HG03103 (cell line): ENCODE data around the gene FAM216A.
"Not testable (repeated sequence)": the region's sequence is repeated elsewhere in the genome, so short reads cannot be mapped to it uniquely, and the experiment has no call there.

Experiments
- ATAC-seq: cut with Tn5 transposase; IDR thresholded peaks from one replicate; pipeline ENCODE4 v1.9.1; 2021; ENCODE audit warnings: low read depth; ENCODE audit not compliant: unreplicated experiment

FAM216A gene, protein sequence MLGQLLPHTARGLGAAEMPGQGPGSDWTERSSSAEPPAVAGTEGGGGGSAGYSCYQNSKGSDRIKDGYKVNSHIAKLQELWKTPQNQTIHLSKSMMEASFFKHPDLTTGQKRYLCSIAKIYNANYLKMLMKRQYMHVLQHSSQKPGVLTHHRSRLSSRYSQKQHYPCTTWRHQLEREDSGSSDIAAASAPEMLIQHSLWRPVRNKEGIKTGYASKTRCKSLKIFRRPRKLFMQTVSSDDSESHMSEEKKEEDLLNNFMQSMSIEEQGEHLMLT

DNA sequence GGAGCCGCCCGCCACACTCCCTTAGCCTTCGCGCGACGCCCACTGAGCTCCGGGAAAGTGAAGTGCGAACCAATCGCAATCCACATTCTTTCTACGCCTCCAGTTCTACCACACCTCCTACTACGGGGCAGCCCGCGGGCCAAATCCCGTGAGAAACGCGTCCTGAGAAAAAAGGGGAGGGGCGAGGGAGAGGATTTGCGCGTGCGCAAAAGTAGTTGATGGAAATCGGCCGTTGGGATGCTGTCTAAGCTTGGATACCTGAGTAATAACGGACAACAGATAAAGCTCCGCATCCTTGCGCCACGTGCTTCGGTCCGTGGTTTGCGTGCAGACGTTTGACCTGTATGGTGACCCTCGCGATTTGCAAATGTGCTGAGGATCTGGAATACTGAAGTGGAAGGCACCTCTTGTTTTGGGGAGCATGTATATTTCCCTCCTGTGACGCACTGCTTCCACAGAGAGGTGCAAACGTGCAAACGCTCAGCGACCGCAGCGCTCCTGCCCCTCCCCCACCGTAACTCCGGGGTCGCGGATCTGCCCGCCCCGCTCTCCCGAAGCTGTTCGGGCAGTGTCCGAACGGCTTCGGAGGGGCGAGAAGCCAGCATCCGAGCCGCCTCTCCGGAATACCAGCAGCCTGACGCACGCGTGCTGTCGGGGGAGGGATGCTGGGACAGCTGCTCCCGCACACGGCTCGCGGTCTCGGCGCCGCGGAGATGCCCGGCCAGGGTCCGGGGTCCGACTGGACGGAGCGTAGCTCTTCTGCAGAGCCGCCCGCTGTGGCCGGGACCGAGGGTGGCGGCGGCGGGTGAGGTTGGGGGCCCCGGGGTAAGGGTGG lies at the start of gene FAM216A, which contains the start of gene GPN3:
Gene FAM216A (plus strand): TSS at position 632 of the 835 bp plus-strand sequence. CDS start 31 bp downstream, at position 663.
Gene GPN3 (minus strand): TSS at position 44 of the 835 bp plus-strand sequence. CDS start 54 bp downstream, outside the sequence.
- peak; percentile 71 for ATAC-seq

DNA sequence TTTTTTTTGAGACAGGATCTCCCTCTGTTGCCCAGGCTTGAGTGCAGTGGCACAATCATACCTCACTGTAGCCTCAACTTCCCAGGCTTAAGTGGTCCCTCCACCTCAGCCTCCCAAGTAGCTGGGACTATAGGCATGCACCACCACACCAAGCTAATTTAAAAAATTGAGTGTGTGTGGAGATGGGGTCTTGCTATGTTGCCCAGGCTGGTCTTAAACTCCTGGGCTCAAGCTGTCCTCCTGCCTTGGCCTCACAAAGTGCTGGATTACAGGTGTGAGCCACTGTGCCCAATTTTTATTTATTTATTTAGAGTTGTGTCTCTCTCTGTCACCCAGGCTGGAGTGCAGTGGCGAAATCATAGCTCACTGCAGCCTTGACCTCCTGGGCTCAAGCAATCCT lies 48.0 kb upstream of the FAM216A start:
- not testable (repeated sequence) for ATAC-seq

GRCh38 chr12:110421159-110421661 lies 47.4 kb upstream of the FAM216A start:
- no peak for ATAC-seq

DNA sequence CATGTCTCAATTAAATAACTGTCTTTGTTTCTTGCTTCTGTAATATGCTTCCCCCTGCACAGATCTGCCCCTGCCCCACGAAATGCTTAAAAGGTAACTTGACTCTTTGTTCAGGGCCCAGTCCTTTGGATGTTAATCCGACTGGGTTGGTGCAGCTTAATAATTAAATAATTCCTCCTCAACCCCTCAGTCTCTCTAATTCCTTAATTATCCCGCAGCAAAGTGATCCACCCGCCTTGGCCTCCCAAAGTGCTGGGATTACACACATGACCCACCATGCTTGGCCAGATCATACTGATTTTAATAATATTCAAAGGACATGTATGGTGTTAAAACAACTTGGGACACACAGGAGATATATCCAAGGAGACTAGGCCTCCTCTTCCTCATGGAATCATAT lies 46.9 kb upstream of the FAM216A start:
- no peak for ATAC-seq

DNA sequence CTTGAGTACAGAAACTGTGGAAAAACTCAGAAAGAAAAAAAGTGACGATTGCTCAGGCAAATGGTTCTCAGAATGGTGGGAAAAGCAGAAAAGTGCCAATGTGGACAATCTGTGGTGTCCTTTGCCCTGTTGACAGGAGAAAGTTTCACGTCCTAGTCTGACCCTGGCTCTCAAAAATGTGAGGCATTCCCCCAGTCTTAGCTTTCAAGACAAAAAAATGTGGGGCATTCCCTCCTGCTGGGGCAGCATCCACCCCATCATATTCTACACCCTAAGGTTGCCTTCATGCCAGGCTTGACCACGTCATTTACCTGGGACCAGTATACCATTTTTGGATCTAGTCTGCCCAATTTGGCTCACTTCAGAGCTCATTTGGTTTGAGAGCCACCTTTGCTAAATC lies 44.4 kb upstream of the FAM216A start:
- ATAC-seq = no peak

- ATAC-seq = no peak
These were observed 42.2 kb upstream of the FAM216A start for GRCh38 chr12:110426406-110426805.

DNA sequence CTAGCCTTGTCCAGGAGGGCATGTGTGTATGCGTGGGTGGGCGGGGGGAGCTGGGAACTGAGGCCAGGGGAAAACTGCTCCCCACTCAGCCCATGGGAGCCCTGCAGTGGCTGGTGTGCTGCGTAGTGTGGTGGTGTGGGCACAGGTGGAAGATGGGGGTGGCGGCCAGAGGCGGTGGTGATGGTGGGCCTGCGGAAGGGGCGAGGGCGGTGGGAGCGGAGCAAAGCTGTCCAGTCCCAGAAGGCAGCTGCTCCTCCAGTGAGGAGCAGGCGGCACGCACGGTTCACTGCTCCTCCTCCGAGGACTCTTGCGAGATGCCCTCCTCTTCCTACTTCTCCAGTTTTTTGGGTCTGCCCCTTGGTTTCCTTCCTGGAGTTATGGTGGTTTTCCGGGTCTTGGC lies 39.0 kb upstream of the FAM216A start:
- not testable (repeated sequence) for ATAC-seq

DNA sequence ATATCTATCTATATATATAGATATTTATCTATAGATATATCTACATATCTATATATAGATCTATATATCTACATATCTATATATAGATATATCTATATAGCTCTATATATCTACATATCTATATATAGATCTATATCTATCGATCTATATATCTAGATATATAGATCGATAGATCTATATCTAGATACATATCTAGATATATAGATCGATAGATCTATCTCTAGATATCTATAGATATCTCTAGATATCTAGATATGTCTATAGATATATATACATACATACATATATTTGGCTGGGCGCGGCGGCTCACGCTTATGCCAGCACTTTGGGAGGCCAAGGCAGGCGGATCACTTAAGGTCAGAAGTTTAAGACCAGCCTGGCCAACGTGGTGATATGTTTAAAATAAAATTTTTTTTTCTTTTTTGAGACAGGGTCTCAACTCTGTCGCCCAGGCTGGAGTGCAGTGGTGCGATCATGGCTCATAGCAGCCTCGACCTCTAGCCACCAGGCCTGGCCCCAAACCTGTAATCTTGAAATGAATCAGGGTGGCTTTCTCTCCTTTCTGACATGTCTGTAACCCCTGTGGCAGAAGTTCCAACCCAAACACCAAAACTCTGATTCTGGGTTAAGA lies 36.6 kb upstream of the FAM216A start:
- no peak for ATAC-seq

DNA sequence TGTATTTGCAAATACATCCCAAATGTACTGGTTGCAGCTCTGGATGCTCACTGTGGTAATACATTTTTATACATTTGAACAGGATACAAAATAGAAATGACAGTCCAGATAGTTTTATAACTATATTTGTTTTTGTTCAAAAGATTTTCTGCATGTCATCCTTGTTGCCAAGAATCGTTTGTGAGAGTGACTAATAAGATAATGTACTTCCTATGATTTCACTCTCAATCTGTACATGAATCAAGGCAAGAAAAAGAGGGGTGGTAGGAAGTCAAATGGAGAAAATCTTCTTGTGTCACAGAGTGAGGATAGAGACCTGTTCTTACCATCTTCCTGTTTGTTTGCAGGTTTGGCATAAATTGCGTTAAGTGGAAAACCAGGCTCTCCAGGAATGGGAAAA lies 32.4 kb upstream of the FAM216A start:
- ATAC-seq = no peak

DNA sequence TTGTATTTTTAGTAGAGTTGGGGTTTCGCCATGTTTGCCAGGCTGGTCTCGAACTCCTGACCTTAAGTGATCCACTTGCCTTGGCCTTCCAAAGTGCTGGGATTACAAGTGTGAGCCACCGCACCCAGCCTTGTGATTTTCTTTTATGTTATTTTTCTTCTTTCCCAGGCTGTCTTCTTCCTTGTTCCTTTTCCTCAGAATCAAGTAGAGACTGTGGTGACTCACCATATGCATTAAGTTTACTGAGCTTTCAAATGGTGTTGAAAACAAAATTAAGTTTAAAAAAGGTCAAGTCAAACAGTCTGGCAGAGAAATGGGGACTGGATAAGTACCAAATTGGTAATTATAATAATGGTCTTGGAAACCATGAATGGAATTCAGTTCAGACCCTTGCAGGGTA lies 24.2 kb upstream of the FAM216A start:
- ATAC-seq = no peak

DNA sequence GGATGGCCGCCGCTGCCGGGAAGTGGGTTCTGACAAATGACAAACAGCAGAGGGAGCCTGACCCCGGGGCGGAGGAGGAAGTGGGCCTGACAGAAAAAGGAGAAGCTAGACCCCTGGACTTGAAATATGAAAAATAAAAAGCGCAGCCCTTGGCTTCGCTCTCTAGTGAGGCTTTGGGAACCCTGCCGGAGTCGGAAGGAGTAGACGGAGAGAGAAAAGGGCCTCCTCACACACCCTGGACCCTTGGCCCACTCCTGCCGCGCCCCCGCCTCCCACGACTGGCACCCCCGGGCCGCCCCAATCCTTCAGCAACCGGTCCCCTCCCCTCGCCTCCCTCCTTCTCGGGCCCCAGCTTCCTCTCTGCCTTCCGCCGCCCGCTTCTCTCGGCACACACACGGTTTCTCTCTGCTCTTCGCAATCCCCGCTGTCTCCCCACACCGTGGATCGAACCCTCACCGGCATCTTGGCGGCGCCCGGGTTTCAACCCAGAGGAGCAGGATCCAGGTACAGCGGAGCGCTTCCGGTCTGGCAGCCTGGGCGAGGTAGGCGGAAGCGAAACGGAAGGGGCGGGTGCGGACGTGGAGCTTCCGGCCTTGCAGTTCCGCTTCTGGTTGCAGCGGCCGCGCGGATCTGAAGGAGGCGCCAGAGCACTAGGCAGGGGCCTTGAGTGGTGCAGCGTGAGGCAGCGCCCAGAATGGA lies 18.7 kb upstream of the FAM216A start, which contains the start of gene ARPC3:
Gene ARPC3 (minus strand): TSS at position 539 of the 699 bp plus-strand sequence. CDS start 77 bp downstream, at position 462.
- ATAC-seq = peak; percentile 83

GRCh38 chr12:110451263-110451662 lies 17.4 kb upstream of the FAM216A start:
- no peak for ATAC-seq

DNA sequence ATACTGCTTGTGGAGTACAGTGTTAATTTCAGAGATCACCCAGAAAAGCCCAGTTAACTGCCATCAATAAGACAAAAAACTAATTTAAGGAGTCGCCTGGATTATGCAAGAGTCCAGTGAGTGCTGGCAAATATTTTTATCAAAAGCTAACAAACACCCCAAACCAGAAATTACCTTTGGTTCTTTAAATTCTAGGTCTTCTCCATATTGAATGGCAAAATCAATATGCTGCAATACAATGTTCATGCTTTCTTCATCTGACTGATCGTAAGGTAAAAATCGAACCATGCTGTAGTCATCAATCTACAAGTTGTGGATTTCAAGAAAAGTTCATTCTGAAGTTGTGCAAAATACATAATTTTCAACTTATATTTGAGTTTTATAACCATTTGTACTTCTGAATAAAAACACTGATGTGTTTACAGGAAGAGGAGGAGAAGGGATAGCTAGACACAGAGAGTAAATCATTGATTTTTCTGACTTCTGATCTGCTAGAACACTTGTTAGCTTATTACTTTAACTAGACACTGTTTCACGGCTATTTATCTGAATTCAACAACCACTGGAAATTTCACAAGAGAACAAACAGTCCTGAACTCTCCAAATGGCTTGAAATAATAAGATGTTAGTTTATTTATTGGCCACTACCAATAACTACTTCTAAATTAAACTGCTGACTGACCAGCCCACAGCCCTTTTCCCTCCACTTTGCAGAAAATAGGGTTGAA lies 14.9 kb upstream of the FAM216A start:
- no peak for ATAC-seq

GRCh38 chr12:110458756-110459155 lies 9.9 kb upstream of the FAM216A start:
- no peak for ATAC-seq

GRCh38 chr12:110461189-110461588 lies 7.5 kb upstream of the FAM216A start:
- ATAC-seq = not testable (repeated sequence)

- ATAC-seq = no peak
These were observed 3.6 kb upstream of the FAM216A start for GRCh38 chr12:110465024-110465423.

DNA sequence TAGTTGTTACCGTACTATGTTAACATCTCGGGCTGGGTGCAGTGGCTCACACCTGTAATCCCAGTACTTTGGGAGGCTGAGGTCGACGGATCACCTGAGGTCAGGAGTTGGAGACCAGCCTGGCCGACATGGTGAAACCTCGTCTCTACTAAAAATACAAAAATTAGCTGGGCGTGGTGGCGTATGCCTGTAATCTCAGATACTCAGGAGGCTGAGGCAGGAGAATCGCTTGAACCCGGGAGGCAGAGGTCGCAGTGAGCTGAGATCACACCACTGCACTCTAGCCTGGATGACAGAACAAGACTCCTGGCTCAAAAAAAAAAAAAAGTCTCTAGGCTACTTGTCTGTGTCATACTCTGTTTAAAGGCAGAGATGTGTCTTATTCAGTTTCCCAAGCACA lies 2.9 kb upstream of the FAM216A start:
- ATAC-seq = not testable (repeated sequence)

GRCh38 chr12:110466791-110467190 lies 1.9 kb upstream of the FAM216A start:
- ATAC-seq = no peak

DNA sequence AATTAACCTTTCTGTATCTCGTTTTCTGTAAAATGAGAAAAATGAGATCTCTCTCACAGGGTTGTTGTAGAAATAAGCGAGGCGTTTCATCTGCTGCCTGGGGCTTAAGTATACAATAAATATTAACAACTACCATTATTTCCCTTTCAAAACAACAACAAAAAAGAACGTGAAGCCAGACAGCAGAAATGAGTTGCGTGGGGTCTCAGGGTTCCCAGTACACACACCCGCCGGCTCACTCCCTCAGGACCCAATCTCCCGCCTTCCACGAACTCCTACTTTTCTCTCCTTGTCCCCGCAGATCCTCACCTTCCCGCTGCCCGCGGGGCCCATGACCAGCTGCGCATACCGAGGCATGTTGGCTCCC lies 815 bp upstream of the FAM216A start:
- no peak for ATAC-seq

DNA sequence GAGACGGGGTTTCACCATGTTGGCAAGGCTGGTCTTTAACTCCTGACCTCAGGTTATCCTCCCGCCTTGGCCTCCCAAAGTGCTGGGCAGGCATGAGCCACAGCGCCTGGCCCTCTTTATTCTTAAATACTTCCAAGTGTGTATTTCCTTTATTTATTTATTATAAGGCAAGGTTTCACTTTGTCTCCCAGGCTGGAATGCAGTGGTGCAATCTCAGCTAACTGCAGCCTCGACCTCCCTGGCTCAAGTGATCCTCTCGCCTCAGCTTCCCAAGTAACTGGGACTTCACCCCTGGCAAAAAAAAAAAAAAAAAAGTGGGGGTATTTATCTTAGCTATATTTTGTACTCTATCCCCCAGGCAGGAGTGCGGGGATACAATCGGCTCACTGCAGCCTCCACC lies 6.8 kb downstream of the FAM216A start:
- no peak for ATAC-seq
